ENCODE measurements around the gene TRA2A. TPM values are rescaled to one million over a fixed set of nuclear protein-coding genes. Genes with fewer than 3 reads are reported as not detected.

TRA2A gene
- total RNA-seq, 4 donors from 2014 or later, result 31.7 to 199 (median 111) TPM

DNA sequence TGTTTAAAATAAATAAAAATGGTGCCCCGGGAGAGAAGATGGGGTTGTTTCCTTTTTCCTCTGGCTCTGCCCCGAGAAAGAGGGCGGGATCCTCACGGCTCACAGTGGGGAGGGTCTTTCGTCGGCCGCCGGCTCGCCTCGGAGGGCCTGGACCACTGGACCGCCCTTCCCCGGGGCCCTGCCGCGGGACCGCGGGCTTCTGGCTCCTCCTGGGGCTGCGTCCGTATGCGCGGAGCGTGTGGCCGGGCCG, 58.0 kb downstream of the TRA2A start:
- H3K27ac ChIP-seq, result no peak overlapping the region
- H3K36me3 ChIP-seq, result no peaks in the 10 kb centered on the region
- intact Hi-C loops (cut with DNase I; ENCODE audit: low total_unique reads) (no loop called here), in situ Hi-C loops (cut with MboI; ENCODE audit: low pct_ligation_motif_present in 1 of 4, low pct_unique_long_range_greater_than_20kb in 1 of 4, low sequenced_read_pairs in 3 of 4) (no loop called here)
- DNase-seq, result no peak
- peak overlapping the region in 2 of 4 donors; percentile 19 to 44 for H3K4me3 ChIP-seq
- no peak for TF ChIP-seq EP300 (IDR thresholded peaks at IDR 0.05; ENCODE audit: low read depth)
- TF ChIP-seq POLR2AphosphoS5 (IDR thresholded peaks at IDR 0.05), result no peak
- TF ChIP-seq, protein P1, sequence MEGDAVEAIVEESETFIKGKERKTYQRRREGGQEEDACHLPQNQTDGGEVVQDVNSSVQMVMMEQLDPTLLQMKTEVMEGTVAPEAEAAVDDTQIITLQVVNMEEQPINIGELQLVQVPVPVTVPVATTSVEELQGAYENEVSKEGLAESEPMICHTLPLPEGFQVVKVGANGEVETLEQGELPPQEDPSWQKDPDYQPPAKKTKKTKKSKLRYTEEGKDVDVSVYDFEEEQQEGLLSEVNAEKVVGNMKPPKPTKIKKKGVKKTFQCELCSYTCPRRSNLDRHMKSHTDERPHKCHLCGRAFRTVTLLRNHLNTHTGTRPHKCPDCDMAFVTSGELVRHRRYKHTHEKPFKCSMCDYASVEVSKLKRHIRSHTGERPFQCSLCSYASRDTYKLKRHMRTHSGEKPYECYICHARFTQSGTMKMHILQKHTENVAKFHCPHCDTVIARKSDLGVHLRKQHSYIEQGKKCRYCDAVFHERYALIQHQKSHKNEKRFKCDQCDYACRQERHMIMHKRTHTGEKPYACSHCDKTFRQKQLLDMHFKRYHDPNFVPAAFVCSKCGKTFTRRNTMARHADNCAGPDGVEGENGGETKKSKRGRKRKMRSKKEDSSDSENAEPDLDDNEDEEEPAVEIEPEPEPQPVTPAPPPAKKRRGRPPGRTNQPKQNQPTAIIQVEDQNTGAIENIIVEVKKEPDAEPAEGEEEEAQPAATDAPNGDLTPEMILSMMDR (IDR thresholded peaks at IDR 0.05), result no peak
- TF ChIP-seq POLR2A (IDR thresholded peaks at IDR 0.05), result no peak
- peaks cover 30 to 45% (median 43%) of the 10 kb centered on the region in 4 donors for H3K4me1 ChIP-seq
- WGBS, 2 donors (ENCODE audit: low coverage in 1 of 2), result 4% methylated on average over 22 of the region's 23 CpGs; no CpG with 5 or more reads in 1 of the 2 donors
- peaks cover 0 to 3% of the 10 kb centered on the region in 2 donors for H3K9me3 ChIP-seq
- H3K27me3 ChIP-seq, result peaks cover 100% of the 10 kb centered on the region

DNA sequence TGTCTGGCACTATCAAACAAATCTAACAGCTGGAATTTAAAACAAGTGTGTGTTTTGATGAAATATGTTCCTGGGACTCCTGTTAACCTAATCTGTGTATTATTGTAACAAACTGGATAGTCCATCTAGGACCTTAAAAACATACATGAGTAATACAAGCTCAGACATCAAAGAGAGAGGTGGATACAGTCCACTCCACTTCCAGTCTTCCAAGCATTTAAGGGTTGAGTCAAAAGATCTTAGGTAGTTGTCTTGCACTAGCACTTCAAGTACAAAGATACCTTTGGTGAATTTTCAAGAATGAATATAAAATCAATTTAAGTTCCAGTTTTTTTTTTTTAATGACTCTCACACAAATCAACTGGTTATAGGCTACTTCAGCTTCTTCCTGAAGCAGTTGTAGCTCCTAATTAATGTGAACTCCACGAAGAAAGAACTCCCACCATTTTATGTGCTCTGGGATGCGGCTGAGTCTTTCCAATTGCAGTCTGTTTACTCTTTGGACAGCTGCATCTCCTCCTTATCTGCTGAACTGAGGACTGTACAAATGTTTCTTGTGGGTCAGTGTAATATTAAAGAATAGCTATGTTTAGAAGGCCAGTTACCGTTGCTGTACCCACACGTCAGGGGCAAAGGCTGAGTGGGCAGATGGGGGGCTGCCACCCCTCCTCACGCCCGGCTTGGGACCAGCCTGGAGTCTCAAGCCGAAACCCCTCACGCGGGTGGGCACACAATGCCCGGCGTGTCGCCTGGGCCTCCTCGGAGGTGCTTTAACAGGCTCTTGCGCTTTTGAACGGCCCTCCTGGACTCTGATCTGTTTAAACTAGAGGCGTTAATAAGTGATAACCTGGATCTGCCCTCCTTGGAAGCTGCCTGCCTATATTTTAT, 58.6 kb downstream of the TRA2A start:
- Histone ChIP-seq H3K9me3 (peaks cover 0 to 3% of the 10 kb centered on the region in 2 donors), H3K27ac (no peak overlapping the region), H3K36me3 (no peaks in the 10 kb centered on the region), H3K4me1 (peaks cover 34 to 51% (median 49%) of the 10 kb centered on the region in 4 donors), H3K27me3 (peaks cover 100% of the 10 kb centered on the region), H3K4me3 (peak overlapping the region in 2 of 4 donors; percentile 19 to 44)
- TF ChIP-seq POLR2A (IDR thresholded peaks at IDR 0.05), result no peak
- no peak for TF ChIP-seq EP300 (IDR thresholded peaks at IDR 0.05; ENCODE audit: low read depth)
- TF ChIP-seq, protein P1 (IDR thresholded peaks at IDR 0.05), result no peak
- intact Hi-C loops (cut with DNase I; ENCODE audit: low total_unique reads) (no loop called here), in situ Hi-C loops (cut with MboI; ENCODE audit: low pct_ligation_motif_present in 1 of 4, low pct_unique_long_range_greater_than_20kb in 1 of 4, low sequenced_read_pairs in 3 of 4) (no loop called here)
- 7 to 11% methylated on average over 2 to 12 of the region's 16 CpGs for WGBS, 2 donors (ENCODE audit: low coverage in 1 of 2)
- no peak for DNase-seq

- in situ Hi-C loops (cut with MboI; ENCODE audit: low pct_ligation_motif_present in 1 of 4, low pct_unique_long_range_greater_than_20kb in 1 of 4, low sequenced_read_pairs in 3 of 4), result no loop called here
- H3K4me1 ChIP-seq, result peaks cover 34 to 57% (median 54%) of the 10 kb centered on the region in 4 donors
These were observed 59.2 kb downstream of the TRA2A start for GRCh38 chr7:23472556-23472955.

DNA sequence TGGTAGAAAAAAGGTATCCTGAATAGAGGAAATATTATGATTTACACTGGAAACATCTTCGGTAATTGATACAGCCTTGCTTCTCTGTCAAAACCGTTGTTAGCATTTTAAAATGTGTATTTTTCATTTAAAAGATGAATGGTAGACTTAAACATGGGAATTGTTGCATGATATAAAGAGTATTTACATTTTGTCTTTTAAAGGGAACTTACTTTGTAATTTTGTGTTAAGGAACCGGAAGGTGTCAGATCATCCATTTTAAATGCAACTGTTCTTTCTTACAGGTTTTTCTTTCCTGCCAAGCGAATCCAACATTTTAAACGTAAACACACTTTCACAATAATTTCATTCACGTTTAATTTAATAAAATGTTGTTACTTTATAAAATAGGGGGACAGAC, 59.7 kb downstream of the TRA2A start:
- no peak overlapping the region for H3K4me3 ChIP-seq
- WGBS, 2 donors (ENCODE audit: low coverage in 1 of 2), result 53 to 61% methylated on average over 6 of the region's 6 CpGs
- peak in 2 of 3 donors; percentile 3 to 26 for TF ChIP-seq POLR2AphosphoS5 (IDR thresholded peaks at IDR 0.05)
- TF ChIP-seq POLR2A (IDR thresholded peaks at IDR 0.05), result no peak
- no peak for TF ChIP-seq EP300 (IDR thresholded peaks at IDR 0.05; ENCODE audit: low read depth)
- H3K36me3 ChIP-seq, result no peaks in the 10 kb centered on the region
- no peak for DNase-seq
- no peaks in the 10 kb centered on the region for H3K9me3 ChIP-seq
- no peak overlapping the region for H3K27ac ChIP-seq
- in situ Hi-C loops (cut with MboI; ENCODE audit: low pct_ligation_motif_present in 1 of 4, low pct_unique_long_range_greater_than_20kb in 1 of 4, low sequenced_read_pairs in 3 of 4) (no loop called here), intact Hi-C loops (cut with DNase I; ENCODE audit: low total_unique reads) (no loop called here)
- H3K27me3 ChIP-seq, result peaks cover 100% of the 10 kb centered on the region
- H3K4me1 ChIP-seq, result peaks cover 34 to 57% (median 54%) of the 10 kb centered on the region in 4 donors

More at GRCh38 chr7:23472556-23472955, 59.2 kb downstream of the TRA2A start:
- no peak overlapping the region for H3K27ac ChIP-seq
- TF ChIP-seq, protein P1 (IDR thresholded peaks at IDR 0.05), result no peak
- TF ChIP-seq POLR2A (IDR thresholded peaks at IDR 0.05), result no peak
- TF ChIP-seq EP300 (IDR thresholded peaks at IDR 0.05; ENCODE audit: low read depth), result no peak
- no peak for TF ChIP-seq POLR2AphosphoS5 (IDR thresholded peaks at IDR 0.05)
- DNase-seq, result no peak
- peaks cover 0 to 3% of the 10 kb centered on the region in 2 donors for H3K9me3 ChIP-seq
- H3K4me3 ChIP-seq, result no peak overlapping the region
- H3K36me3 ChIP-seq, result no peaks in the 10 kb centered on the region
- intact Hi-C loops (cut with DNase I; ENCODE audit: low total_unique reads), result no loop called here
- peaks cover 100% of the 10 kb centered on the region for H3K27me3 ChIP-seq
